HG02763 (cell line): ENCODE results near the gene GNB1.

Experiments
- ATAC-seq: cut with Tn5 transposase; IDR thresholded peaks from one replicate; pipeline ENCODE4 v1.9.1; 2021; ENCODE audit warnings: mild to moderate bottlenecking, moderate library complexity; ENCODE audit not compliant: unreplicated experiment

Gene GNB1

DNA sequence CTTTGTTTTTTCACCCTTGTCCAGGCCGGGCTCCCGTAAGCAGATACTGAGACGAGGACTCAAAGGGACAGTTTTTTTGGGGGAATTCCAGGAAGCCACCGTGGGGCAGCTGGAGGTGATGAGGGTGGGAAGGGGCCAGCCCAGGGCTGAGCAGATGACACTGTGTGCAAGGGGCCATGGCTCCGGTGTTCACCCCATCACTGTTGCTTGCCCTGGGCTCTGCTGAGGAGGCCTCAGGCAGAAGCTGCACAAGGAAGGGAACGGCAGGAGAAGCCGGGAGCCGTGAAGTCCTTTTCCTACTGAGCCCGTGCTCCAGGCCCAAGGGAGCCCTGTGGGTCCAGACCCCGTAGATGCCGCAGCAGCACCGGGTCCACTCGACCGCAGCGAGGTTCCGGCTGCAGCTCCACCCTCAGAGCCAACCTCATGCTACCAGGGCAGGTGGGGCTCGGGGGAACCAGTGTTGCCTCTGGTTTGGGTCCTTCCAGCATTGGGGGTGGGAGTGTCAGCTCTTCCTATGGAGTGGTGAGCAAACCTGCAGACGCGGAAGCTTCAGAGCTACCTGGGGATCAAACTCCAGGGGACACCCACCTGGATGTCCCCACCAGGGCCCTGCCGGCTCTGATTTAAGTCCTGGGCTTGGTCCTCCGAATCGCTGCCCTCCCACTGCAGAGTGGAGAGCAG, 19.9 kb upstream of the GNB1 start:
- ATAC-seq: no peak

DNA sequence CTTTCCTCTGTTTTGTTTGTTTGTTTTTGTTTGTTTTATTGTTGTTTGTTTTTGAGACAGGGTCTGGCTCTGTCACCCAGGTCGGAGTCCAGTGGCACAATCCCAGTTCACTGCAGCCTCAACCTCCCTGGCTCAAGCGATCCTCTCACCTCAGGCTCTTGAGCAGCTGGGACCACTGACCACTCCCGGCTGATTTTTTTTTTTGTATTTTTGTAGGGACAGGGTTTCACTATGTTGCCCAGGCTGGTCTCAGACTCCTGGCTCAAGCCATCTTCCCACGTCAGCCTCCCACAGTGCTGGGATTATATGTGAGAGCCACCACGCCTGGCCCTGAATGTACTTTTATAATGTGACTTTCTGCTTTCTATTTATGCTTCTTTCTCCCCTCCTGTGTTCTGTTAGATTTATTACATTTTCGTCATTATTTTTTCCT, 19.2 kb upstream of the GNB1 start:
- no peak for ATAC-seq

DNA sequence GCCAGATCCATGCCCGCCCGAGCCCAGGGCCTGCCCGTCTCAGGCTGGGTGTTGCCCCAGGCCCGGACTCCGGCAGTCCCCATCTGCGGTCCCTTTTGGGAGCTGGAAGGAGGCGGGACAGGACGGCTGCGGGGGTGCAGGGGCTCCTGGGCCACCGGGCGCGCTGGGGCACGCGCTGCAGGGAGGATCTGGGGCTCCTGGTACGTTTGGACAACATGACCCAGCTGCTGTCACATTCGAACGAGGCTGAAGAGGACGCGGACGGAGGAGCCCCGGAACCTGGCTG, 17.6 kb upstream of the GNB1 start:
- ATAC-seq: peak; percentile 10

DNA sequence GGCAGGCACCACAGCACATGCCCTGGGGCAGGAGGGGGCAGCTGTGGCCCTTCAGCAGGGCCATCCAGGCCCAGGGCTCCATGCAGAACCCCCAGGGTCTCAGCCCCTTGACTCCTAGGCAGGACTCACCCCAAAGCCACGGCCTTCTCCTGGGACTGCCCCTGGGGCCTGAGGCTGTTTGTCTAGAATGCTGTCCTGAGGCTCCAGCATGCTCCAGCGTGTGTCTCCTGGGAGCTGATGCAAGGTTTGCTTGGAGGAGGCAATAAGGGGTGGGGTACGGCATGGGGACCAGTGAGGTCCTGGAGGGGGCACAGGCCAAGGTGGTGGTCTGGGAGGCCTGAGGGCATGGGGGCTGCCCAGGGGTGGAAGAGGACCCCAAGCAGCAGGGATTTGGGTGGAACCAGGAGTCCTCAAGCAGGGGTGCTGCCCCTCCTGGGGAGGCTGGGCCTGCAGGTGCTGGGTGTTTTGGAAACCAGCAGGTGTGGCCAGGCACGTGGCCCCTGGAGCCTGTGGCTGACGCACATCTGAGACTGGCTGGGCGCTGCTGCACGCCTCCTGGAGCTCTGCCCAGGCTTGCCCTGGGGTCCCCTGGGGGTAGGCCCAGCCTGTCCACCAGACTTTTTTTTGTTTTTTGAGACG, 16.3 kb upstream of the GNB1 start:
- ATAC-seq: no peak

DNA sequence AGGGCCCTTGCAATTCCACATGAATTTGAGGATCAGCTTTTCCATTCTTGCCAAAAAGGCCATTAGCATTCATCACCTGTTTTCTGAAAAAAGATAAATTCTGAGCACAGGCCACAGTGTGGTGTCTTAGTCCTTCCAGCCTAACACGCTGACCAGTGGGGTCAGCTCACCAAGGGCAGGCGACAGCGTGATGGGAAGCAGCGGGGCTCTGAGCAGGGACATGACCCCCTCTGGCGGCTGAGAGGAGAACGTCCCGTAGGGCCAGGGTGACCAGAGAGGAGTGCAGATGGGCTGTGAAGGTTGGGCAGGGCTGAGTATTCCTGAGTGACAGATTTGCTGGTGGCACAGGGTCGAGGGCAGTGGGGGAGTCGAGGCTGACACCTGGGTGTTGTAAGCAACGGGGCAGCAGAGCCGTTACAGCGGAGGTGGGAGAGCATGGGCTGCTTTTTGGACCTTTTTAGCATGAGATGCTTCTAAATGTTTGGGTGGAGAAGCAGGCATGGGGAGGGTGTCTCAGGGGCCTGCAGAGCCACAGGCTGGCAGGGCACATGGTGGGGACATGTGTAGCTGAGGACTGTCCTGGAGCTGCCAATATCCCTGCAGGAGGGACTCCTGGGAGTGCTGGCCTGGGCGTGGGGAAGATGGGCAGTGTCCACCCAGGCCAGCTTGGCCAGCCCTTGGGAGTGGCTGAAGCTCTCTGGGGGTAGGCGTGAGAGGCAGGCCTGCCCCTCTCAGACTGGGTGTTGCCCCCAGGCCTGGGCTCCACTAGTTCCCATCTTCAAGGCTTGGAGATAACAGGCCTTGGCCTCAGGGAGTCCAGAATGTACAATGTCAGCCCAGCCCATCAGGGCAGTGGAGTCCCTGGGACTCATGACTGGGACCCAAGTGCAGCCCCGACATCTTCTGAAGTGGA, 15.6 kb upstream of the GNB1 start:
- ATAC-seq: no peak

DNA sequence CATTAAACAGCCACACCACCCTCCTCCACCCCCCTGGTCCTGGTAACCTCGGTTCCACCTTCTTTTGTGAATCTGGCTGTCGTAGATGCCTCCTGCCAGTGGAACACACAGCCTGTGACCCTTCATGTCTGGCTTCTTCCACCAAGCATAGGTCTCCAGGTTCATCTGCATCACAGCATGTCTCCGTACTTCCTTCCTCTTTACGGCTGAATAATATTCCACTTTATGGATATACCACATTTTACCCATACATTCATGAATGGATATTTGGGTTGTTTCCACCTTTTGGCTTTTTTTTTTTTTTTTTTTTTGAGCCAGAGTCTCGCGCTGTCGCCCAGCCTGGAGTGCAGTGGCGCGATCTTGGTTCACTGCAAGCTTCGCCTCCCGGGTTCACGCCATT, 12.3 kb upstream of the GNB1 start:
- ATAC-seq: no peak

DNA sequence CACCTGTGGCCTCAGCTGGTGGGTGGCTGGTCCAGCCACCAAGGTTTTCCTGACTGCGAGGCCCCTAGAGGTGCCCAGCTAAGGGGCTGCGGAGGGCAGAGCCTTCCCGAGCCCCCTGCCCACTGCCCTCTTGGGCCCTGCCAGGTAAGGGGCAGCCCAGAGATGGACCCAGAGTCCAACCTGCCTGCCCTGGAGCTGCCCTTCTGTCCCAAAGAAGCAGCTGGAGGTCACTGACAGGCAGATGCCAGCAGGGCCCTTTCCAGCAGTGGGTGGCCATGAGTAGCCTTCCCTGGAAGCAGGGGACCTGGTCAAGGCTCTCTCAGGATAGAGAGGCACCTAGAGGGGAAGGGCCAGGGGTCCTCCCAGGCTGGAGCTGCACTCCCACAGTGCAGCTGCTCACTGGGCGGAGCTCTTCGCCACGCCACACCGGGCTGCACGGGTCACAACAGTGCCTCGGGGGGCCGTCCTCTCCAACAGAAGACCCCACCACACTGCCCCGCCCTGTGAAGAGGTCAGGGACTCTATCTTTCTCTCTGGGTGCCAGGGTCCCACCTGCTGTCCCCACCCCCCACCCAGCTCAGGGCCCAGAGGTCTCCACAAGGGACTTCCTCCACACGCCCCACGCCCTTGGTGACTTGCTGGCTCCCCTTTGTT, 10.9 kb upstream of the GNB1 start:
- no peak for ATAC-seq

DNA sequence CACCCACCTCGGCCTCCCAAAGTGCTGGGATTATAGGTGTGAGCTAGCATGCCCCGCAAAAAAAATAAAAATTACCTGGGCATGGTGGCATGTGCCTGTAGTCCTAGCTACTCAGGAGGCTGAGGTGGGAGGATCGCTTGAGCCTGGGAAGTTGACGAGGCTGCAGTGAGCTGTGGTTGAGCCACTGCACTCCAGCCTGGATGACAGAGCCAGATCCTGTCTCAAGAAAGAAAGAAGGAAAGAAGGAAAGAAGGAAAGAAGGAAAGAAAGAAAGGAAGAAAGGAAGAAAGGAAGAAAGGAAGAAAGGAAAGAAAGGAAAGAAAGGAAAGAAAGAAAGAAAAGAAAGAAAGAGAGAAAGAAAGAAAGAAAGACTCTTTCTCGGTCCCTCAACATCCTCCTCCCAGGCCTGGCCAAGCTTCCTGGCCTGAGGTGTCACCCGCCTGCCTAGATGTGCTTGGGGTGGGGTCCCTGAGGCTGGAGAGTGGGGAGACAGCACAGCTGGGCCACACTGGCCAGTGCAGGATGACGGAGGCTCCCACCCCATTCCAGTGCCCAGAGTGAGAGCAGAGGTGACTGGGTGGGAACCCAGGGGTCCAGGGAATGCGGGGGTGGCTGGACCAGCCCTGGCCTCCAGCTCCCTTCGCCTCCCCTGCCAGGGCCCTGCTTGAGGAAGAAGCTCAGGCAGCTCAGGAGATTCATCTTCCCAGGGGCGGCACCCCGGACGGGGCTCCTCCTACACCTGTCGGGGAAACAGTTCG, 10.2 kb upstream of the GNB1 start:
- no peak for ATAC-seq

DNA sequence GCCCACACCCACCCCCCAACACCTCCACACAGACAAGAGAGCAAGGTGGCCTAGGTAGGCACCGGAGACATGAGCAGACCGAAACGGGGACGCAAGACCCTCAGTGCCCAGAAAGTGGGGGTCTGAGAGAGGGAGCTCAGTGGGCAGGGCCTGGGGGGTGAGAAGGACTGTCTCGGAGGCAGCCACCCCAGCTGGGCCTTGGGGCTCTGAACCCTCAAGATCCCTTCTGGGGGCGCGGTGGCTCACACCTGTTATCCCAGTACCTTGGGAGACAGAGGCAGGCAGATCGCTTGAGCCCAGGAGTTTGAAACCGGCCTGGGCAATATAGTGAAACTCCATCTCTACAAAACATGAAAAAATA, 9.1 kb upstream of the GNB1 start:
- no peak for ATAC-seq

DNA sequence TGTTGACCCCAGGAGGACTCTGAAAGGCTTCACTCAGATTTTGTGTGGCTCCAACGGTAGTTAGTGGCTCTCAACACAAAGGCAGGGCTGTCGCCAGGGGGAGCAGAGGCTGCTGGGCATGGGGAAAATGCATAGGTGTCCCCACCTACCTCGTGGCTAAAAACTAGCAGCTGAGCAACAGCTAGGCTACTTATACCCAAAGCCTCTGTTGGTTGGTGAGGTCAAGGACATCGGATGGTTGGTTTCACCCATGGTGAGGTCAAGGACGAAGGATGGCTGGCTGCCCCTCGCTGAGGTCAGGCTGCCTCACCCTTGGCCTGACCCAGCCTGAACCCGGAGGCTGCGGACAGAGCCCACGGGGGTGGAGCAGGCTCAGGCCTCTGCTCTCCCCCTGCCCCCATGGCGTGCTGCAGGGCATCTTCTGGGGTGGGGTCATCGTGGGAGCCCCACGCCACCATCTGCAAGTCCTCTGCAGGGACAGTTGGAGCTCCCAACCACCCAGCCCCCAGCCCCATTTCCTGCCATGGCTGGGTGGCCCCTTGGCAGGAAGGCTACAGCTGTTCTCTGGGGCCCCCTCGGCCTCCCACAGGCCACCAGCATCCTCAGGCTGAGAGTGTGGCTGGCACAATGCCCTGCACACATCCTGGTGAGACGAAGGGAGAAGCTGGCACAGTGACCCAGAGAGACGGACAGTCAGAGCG, 8.5 kb upstream of the GNB1 start:
- ATAC-seq: no peak

DNA sequence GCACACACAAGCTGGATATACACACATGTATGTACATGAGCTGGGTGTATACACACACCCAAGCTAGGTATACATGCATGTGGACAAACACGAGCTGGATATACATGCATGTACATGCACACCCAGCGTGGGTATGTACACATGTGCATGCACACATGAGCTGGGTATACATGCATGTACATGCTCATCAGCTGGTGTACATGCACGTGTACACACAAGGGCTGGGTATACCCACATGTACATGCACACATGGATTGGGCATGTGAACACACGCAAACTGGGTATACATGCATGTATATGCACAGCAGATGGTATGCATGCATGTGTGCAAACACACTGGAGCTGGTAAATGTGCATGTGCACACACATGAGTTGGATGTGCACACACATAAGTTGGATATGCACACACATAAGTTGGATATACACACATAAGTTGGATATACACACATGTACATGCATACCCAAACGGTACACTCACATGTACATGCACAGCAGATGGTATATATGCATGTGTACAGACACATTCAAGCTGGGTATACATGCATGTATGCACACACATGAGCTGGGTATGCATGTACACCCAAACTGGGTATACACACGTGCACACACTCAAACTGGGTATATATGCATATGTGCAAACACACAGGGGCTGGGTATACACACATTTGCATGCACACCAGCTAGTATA, 7.5 kb upstream of the GNB1 start:
- no peak for ATAC-seq

DNA sequence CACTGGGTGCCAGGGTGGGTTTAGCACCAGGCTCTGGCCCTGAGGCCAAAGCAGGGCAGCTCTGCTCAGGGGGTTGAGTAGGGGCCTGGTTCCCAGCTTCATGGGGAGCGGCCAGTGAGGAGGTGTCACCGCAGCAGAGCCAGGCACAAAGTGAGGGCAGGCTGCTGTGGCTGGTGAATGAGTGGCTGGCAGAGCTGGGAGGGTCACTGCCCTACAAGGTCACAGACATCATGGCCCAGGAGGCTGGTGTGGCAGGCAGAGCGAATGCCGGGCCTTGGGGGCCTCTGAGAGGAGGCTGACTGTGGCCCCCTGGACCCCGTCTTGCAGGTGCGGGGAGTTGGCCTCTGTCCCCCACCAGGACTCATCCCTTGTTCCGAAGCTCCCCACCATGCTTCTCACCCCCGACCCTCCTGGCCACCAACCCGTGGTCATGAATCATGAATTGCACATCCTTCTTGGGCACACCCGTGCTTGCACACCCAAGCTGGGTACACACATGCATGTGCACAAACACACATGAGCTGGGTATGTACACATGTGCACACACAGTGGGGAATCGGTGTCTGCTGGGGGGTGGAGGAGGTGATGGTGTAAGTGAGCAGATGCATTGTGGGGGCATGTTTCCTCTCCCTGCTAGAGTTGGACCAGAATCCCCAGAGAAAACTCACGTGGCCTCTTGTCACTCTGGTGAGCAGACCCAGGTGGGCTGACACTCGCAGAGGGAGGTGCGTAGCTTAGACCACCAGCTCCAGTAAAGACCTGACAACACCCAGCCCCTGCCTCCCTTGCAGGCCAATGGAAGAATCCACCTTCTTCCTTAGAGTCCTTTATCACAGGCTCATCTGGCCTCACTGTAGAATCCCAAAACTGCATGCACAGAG, 4.8 kb upstream of the GNB1 start:
- ATAC-seq: no peak

DNA sequence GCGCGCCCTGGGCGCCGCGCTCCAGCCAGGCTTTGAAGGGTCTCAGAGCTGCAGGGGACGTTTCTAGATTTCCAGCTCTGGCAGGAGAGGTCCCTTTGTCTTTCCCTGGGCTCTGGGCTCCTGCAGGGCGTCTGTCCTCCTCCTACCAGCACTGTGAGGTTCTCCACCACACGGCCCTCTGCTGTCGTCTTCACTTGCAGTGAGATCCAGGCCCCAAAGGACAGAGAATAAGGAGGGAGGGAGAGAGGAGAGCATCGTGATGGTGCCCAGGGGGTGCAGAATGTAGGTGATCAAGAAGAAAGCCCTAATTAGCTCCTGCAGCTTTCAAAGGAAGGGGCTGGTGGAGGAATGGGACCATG, 4.2 kb upstream of the GNB1 start:
- no peak for ATAC-seq

DNA sequence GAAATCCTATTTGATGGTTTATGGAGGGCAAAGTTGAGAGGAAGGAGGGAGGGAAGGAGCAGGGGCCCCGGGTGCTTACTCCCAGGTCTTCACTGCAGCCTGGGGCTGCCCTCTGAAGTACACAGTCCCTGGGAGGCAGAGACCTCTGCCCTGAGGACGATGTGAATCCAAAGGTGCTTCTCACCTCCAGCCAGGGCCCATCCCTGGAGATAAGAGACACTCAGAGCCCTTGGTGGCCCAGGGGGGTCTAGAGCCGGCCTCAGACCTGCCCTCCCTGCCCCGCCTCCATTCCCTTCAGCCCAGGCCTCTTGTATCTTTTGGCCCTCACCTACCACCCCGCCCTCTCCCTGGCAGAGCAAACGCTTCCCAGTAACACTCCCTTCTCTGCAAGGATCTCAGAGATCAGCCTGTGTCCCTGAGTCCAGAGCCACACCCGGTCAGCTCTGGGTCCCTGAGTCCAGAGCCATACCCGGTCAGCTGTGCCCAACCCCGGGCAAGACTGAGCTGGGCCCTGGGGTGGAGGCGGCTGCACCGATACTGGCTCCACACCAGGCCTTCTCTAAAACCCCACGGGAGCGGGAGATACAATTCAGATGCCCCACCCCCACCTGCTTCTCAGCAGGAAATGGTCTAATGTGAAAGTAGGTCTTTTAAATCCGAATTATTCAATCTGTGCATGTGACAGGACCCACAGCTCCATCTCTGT, 3.6 kb upstream of the GNB1 start:
- ATAC-seq: no peak

DNA sequence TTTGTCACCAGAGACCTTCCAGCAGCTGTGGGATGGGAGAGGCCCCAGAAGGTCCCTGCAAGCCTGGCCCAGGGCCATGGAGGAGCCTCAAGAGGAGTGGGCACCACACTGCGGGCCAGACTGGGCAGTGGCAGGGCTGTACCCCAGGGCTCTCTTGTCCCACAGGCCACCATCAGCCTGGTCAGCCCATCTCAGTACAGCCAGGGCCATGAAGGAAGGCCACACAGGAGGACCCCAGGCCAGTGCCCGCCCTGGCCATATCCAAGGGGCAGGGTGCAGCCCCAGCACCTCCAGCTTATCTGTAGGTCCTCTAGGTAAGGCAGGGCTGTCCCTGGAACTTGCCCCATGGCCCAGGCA, 3.1 kb upstream of the GNB1 start:
- ATAC-seq: no peak

DNA sequence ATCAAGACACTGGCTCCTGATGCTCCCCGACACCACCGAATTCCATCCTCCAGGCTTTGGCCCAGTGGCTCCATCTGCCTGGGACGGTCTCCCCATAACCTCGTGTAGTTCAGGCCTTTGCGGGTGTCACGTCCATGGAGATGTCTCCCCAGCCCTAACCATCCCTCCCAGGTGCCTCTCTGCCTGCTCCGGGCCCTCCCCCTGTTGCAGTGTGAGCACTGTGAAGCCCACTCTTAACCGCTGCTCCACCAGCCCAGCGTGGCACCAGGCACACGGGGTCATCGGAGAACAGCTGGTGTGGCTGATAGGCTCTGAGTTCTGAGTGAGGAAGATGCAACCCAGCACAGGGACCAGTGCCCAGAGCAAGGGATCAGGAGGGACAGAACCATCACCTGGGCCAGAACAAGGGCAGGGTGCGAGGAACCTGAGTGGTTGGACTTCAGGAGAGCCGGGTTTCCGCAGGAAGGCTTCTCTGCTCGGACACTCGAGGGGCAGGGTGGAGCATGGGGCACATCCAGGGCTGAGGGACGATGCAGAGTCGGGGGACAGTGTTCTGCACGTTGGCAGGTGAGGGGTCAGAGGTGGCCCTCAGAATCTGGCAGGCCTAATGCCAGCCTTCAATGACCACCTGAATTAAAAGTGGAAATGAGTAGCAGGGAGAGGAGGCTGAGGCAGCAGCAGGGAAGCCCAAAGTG, 2.6 kb upstream of the GNB1 start:
- no peak for ATAC-seq

DNA sequence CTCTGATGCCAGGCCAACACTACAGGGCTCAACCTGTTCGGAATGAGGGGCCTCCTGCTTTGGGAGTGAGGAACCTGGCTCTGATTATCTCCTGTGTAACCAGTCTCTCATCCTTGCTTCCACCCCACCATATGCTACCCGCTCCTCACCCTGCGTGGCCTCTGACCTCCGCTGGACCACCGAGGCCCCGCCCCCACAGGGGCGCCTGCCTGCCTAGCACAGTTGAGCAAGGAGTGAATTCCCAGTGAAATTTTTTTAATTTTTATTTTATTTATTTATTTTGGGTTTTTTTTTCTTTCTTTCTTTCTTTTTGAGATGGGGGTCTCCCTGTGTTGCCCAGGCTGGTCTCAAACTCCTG, 1.9 kb upstream of the GNB1 start:
- no peak for ATAC-seq
